C4-2B (cell line): ENCODE measurements around the gene SH3GL1.

Source experiments
- H3K27ac ChIP-seq: fragments of 450-650 bp; 2 replicates; pipeline ENCODE4 v1.5.1; 2017
- CTCF ChIP-seq: fragments of 450-650 bp; conservative IDR thresholded peaks from 2 replicates; pipeline ENCODE4 v1.5.1; 2017; ENCODE audit warnings: mild to moderate bottlenecking
- ZFX ChIP-seq: fragments of 450-650 bp; IDR thresholded peaks from 2 replicates; pipeline ENCODE4 v1.6.1; 2017

SH3GL1 gene

DNA sequence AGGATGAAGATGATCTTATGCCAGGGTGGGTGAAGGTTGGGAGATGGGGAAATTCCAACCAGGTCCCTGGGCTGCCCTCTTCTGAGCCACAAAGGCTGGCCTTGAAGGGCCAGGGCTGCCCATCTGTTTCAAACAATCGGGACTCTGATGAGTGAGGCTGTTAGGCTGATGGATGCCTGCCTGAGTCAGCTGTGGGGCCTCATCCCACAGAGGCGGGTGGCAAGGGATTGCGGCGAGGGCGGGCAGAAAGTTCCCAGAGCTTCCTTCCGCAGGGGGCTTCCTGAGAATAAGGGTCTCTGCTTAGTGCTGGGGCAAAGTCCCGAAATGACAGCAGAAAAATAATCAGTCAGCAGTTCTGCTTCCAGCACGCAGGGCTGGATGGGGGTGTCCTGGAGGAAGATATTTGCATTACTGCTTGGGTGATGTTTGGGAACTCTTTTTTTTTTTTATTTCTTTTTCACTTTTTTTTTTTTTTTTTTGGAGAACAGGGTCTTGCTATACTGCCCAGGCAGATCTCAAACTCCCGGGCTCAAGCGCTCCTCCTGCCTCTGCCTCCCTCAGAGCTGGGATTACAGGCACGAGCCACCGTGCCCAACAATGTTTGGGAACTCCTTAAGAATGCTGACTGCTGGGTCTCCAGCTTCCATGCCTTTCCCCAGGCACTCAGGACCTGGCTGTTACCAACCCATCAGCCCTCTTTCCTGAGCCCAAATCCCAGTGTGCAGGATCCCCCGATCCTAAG lies 14.1 kb downstream of the SH3GL1 start:
- TF ChIP-seq ZFX (no peak), CTCF (no peak)
- no peak overlapping the region for H3K27ac ChIP-seq

- no peak for TF ChIP-seq CTCF
- no peak for TF ChIP-seq ZFX
- H3K27ac ChIP-seq = no peak overlapping the region
Observed at GRCh38 chr19:4385291-4386040, 14.9 kb downstream of the SH3GL1 start.

- TF ChIP-seq CTCF (no peak), ZFX (no peak)
- no peak overlapping the region for H3K27ac ChIP-seq
Observed at GRCh38 chr19:4380254-4380727, 20.1 kb downstream of the SH3GL1 start.

DNA sequence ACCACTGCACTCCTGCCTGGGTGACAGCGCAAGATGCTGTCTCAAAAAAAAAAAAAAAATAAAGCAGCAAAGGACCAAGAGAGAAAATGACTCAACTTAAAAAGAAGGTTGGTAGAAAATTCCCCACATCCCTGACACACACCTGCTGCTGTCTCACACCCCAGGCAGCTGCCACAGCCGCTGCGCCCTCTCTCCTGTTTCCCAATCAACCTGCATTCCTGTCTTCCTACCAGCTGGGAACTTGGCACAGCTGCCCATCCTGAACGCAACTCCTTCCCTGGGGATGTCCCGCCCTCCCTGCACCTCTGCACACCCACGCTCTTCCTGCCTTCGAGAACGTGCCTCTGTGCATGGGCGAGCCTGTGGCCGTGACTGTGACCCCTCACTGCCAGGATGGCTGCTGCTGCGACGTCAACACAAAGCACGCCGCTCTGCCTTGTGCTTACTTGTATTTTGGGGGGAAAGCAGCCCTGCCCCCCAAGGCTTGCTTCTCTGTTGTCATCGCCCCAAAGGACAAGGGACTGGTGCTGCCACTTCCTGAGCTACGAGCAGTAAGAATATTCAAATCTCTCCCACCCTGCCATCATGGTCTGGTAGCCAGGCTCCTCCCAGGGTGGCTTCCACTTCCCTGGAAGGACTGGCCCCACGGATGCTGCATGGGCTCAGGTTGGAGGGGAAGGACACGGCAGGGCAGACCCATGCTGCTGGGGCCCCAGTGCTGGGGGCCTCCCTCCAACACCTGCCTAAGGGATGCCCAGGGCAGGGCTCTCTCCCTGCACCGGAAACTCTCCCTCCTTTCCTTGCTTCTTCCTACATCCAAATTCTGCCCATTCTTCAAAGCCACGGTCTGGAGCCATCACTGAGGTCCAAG lies 20.7 kb downstream of the SH3GL1 start:
- TF ChIP-seq CTCF (no peak), ZFX (no peak)
- H3K27ac ChIP-seq = no peak overlapping the region

- H3K27ac ChIP-seq = no peak overlapping the region
- TF ChIP-seq ZFX = no peak
- TF ChIP-seq CTCF = no peak
Observed at GRCh38 chr19:4378886-4379285, 21.5 kb downstream of the SH3GL1 start.

DNA sequence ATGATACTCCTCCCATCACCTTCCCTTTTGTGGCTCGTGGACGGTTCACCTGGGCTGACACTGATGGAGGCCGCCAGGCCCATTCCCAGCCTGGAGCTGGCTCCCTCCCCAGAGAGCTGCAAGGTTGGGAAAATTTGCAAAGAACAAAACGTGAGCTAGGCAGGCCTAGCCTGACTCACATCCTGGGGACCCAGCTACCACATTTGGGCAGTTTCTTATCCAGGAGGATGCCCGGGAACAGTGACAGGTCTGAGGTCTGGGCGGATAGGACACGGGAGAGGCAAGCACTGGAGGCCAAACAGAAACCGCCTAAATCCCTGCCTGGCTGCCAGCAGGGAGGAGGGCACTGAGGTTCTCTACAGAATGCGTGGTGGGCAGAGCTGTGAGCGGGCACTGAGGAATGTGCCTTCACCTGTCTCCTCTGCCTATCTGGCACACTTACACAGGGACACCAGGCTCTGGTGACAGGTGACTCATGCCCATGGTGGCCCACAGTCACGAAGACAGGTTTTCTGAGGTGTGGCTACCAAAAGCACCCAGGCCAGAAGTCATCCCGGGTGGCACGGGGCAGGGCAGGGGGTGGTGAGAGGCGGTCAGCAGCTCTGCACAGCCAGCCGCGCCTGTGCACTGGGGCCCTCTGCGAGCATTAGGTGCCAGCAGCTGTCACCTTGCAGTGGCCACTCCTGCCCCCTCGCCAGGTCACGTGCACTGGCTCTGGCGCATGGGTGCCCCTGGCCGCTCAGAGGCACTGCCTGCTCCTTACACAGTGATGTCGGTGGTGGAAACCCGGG lies 23.2 kb downstream of the SH3GL1 start:
- TF ChIP-seq ZFX (no peak), CTCF (no peak)
- no peak overlapping the region for H3K27ac ChIP-seq
